Measurements from ENCODE around the gene EIF2B5. TPM values are rescaled to one million over a fixed set of nuclear protein-coding genes. Genes with fewer than 3 reads are reported as not detected.
A peak's percentile ranks its signal among the peaks of the same experiment; 100 is the strongest.

The EIF2B5 gene
- total RNA-seq, 4 donors from 2014 or later, result 42.6 to 56.8 (median 53.4) TPM

GRCh38 chr3:184185461-184186183 is 50.5 kb downstream of the EIF2B5 start:
- Histone ChIP-seq H3K27ac (peak overlapping the region; percentile 89 to 97 (median 96)), H3K9me3 (no peaks in the 10 kb centered on the region), H3K4me1 (peaks cover 18 to 21% of the 10 kb centered on the region in 2 donors), H3K4me3 (peak overlapping the region; percentile 78 to 97 (median 90)), H3K27me3 (no peaks in the 10 kb centered on the region), H3K36me3 (peaks cover 8 to 74% of the 10 kb centered on the region in 2 donors)
- in situ Hi-C loops (cut with MboI; ENCODE audit: low sequenced_read_pairs in 4 of 4), result loop anchor here in 2 of 4 donors (10.0 kb wide), 1 partner anchor 51 kb away; the partner anchor contains the start of gene EIF2B5 (in 2 of the 2)
- DNase-seq, result peak; percentile 99
- peak; percentile 92 to 97 for ATAC-seq
- intact Hi-C loops (cut with DNase I; ENCODE audit: low total_unique reads), result loop anchor here (1.0 to 5.0 kb wide), 7 partner anchors 11 to 177 kb away; partner anchors contain the start of genes AP2M1, CLCN2, EEF1AKMT4 and EIF2B5
- TF ChIP-seq POLR2A (IDR thresholded peaks at IDR 0.05) (peak in 1 of 2 donors; percentile 69), CTCF (IDR thresholded peaks at IDR 0.05 in 4 of 5, conservative IDR thresholded peaks at IDR 0.05 in 1 of 5) (no peak)

GRCh38 chr3:184186184-184186901 is 51.2 kb downstream of the EIF2B5 start, which contains the start of gene ABCF3:
Gene ABCF3, plus strand, starts transcription at chr3:184186199. Its CDS starts 9 bp downstream, at chr3:184186208.
- in situ Hi-C loops (cut with MboI; ENCODE audit: low sequenced_read_pairs in 4 of 4) (loop anchor here in 2 of 4 donors (10.0 kb wide), 1 partner anchor 52 kb away; the partner anchor contains the start of gene EIF2B5 (in 2 of the 2)), intact Hi-C loops (cut with DNase I; ENCODE audit: low total_unique reads) (loop anchor here (1.0 to 5.0 kb wide), 6 partner anchors 42 to 176 kb away; partner anchors contain the start of genes CLCN2, EEF1AKMT4, EIF2B5 and POLR2H)
- TF ChIP-seq POLR2A (IDR thresholded peaks at IDR 0.05), result peak; percentile 73 to 91
- no peak for TF ChIP-seq CTCF (IDR thresholded peaks at IDR 0.05 in 4 of 5, conservative IDR thresholded peaks at IDR 0.05 in 1 of 5)
- DNase-seq, result peak in 1 of 2 donors; percentile 60
- Histone ChIP-seq H3K4me1 (peaks cover 18 to 21% of the 10 kb centered on the region in 2 donors), H3K9me3 (no peaks in the 10 kb centered on the region), H3K27me3 (no peaks in the 10 kb centered on the region), H3K27ac (peak within 1 kb of the TSS; percentile 89 to 97 (median 96)), H3K36me3 (peaks cover 3 to 74% of the 10 kb centered on the region in 2 donors), H3K4me3 (peak within 1 kb of the TSS; percentile 78 to 97 (median 90))
- ATAC-seq, result peak; percentile 6 to 40

- no peak for DNase-seq
- H3K36me3 ChIP-seq, result peaks cover 3 to 74% of the 10 kb centered on the region in 2 donors
- H3K27ac ChIP-seq, result peak overlapping the region; percentile 89 to 97 (median 96)
- ATAC-seq, result no peak
- no peaks in the 10 kb centered on the region for H3K9me3 ChIP-seq
- TF ChIP-seq CTCF (IDR thresholded peaks at IDR 0.05 in 4 of 5, conservative IDR thresholded peaks at IDR 0.05 in 1 of 5) (no peak), POLR2A (IDR thresholded peaks at IDR 0.05) (no peak)
- in situ Hi-C loops (cut with MboI; ENCODE audit: low sequenced_read_pairs in 4 of 4), result loop anchor here in 2 of 4 donors (10.0 kb wide), 1 partner anchor 52 kb away; the partner anchor contains the start of gene EIF2B5 (in 2 of the 2)
- intact Hi-C loops (cut with DNase I; ENCODE audit: low total_unique reads), result loop anchor here (1.0 to 5.0 kb wide), 6 partner anchors 42 to 175 kb away; partner anchors contain the start of genes CLCN2, EEF1AKMT4, EIF2B5 and POLR2H
- H3K4me3 ChIP-seq, result peak overlapping the region; percentile 78 to 97 (median 90)
- H3K4me1 ChIP-seq, result peaks cover 18 to 21% of the 10 kb centered on the region in 2 donors
- H3K27me3 ChIP-seq, result no peaks in the 10 kb centered on the region
Observed at GRCh38 chr3:184186902-184187207, 51.7 kb downstream of the EIF2B5 start.

- H3K36me3 ChIP-seq, result peaks cover 0 to 74% of the 10 kb centered on the region in 2 donors
- peaks cover 18 to 21% of the 10 kb centered on the region in 2 donors for H3K4me1 ChIP-seq
- no peaks in the 10 kb centered on the region for H3K9me3 ChIP-seq
- DNase-seq (no peak), ATAC-seq (no peak)
- H3K27ac ChIP-seq, result no peak overlapping the region
- no peak overlapping the region for H3K4me3 ChIP-seq
- intact Hi-C loops (cut with DNase I; ENCODE audit: low total_unique reads) (loop anchor here (5.0 kb wide), 3 partner anchors 109 to 174 kb away; partner anchors contain the start of genes CLCN2, POLR2H and PSMD2), in situ Hi-C loops (cut with MboI; ENCODE audit: low sequenced_read_pairs in 4 of 4) (loop anchor here in 2 of 4 donors (10.0 kb wide), 1 partner anchor 53 kb away; the partner anchor contains the start of gene EIF2B5 (in 2 of the 2))
- no peaks in the 10 kb centered on the region for H3K27me3 ChIP-seq
- TF ChIP-seq CTCF (IDR thresholded peaks at IDR 0.05 in 4 of 5, conservative IDR thresholded peaks at IDR 0.05 in 1 of 5), result no peak
- TF ChIP-seq POLR2A (IDR thresholded peaks at IDR 0.05), result no peak
Observed at GRCh38 chr3:184188080-184188479, 52.9 kb downstream of the EIF2B5 start.
